HG03025 (cell line): Measurements from ENCODE around the gene RIPOR2.

Source experiments
- ATAC-seq: cut with Tn5 transposase; IDR thresholded peaks from one replicate; pipeline ENCODE4 v1.9.1; 2021; ENCODE audit warnings: mild to moderate bottlenecking, moderate library complexity; ENCODE audit not compliant: unreplicated experiment, low FRiP score

RIPOR2 gene

GRCh38 chr6:24856901-24857670, 78.7 kb downstream of the RIPOR2 start:
- no peak for ATAC-seq

DNA sequence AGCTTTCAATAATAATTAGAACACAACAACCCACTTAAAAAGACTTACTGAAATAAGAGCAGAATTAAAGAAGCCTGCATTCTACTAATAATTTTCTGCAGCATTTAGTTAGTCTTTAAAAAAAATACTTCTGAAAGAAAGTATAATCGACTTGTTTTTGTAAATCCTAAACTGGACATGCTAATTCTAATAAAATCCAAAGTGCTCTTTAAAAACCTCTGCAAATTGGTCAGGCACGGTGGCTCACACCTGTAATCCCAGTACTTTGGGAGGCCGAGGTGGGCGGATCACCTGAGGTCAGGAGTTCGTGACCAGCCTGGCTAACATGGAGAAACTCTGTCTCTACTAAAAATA, 79.5 kb downstream of the RIPOR2 start:
- no peak for ATAC-seq

DNA sequence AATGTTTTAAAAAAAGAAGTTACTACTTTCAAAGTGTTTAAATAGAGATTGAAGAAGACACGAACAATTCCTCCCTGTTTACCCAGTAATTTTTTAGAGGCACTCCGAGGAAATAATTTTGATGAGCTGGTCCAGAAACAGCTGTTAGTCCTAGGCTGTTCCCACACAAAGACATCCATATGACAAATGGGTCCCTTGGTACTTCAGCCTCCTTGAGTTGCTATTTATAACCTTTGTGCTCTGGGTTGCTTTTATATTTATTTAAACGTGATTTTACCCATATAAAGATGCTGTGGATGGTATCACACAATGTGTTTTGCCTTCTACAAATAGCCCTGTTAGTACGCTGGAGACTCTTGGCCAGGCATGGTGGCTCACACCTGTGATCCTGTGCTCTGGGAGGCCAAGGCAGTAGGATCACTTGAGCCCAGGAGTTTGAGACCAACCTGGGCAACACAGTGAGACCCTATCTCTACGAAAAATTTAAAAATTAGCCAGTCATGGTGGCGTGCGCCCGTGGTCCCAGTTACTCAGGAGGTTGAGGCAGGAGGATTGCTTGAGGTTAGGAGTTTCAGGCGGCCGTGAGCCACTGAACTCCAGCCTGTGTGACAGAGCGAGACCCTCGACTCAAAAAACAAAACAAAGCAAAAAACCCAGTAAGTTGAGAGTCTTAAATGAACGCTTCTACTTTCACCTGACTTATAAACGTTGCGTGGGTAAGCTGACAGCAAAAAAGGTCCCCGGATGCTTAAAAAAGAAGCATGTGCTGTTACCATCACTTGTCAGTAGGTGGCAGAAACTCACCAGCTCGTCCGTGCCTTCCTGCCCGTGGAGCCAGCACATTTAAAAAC, 80.1 kb downstream of the RIPOR2 start:
- ATAC-seq: no peak

GRCh38 chr6:24854077-24854666, 81.6 kb downstream of the RIPOR2 start:
- no peak for ATAC-seq

DNA sequence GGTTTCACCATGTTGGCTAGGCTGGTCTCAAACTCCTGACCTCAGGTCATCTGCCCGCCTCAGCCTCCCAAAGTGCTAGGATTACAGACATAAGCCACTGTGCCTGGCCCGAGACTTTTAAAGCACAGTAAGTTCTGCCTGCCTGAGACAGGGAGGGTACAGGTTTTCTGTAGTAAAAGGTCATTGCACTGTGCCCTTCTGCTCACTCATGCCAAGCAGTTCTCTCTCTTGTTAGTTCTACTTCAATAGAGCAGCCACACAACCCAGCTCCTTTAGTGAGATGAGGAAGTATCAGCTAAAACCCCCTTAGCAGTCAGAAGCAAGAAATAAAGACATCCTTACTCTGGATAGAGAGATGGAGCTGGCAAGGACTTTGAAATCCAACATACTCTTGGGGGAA, 84.7 kb downstream of the RIPOR2 start:
- no peak for ATAC-seq

DNA sequence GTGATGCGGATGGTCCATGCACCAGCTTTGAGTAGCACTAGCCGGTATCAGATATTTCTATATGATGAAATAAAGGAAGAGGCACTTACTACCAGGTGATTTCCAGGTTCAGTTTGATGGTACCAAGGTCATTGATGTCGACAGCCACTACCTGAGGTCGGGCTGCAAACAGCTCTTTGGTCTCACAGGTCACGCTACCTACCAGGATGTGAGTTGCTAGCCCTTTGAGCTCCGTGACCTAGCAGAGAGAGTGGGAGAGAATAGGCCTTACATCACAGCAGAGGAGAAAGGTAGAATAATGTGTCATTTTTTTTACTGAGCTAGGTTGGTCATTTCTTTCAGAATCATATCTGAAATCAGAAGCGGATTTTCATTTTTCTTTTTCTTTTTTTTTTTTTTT, 86.0 kb downstream of the RIPOR2 start:
- ATAC-seq: no peak

DNA sequence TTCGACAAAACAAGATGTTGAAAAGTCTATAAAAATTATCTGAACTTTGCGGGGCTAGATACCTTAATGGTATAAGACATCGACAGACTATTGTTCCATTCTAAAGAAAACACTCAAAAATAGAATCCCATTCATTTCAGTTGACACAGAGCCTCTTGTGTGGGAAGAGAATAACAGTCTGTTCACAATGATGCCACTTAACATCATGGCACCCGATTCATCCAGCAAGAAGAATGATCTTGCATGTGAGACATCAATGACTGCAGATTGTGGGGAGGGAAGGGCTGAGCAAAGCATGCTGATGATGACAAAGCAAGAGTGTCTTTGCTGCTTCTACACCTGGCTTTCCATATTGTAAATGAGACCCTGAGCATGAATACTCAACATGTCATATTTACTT, 87.3 kb downstream of the RIPOR2 start:
- ATAC-seq: no peak

DNA sequence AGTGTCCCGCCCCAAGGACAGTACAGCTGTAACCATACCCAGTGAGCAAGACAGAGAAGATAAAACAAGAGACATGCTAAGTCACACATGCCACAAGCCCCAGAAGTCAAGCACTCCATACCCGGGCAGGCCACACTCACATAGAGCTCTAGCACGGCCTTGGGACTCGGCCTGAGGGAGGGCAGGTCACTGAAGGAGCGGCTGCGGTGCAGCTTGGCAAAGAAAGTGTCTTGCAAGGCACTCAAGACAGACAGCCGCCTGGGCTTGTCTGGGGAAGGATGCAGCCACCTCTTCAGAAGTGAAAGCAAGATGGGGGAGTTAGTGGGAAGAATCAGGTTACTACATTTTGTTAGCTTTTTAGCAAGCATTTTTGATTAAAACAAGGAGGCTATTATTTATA, 88.4 kb downstream of the RIPOR2 start:
- no peak for ATAC-seq

- no peak for ATAC-seq
Observed at GRCh38 chr6:24845578-24845977, 90.2 kb downstream of the RIPOR2 start.

GRCh38 chr6:24844903-24845302, 90.9 kb downstream of the RIPOR2 start:
- no peak for ATAC-seq

DNA sequence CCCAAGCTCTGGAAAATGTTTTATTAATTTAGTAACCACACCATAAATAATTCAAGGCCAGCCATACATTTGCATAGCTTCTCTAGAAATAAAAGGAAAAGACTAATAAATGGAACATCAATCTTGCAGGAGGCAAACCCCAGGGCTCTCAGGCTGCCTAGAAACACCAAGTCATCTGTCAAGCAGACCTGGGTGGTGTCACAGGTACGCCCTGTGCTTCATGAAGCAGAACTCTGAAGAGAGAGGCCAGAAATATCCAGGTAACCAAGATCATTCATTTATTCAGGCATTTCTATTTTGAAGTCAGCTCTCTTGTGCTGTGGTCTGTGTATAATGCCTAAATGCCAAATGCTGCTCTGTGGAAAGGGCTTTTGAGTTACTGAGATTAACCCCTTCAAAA, 91.7 kb downstream of the RIPOR2 start:
- no peak for ATAC-seq

DNA sequence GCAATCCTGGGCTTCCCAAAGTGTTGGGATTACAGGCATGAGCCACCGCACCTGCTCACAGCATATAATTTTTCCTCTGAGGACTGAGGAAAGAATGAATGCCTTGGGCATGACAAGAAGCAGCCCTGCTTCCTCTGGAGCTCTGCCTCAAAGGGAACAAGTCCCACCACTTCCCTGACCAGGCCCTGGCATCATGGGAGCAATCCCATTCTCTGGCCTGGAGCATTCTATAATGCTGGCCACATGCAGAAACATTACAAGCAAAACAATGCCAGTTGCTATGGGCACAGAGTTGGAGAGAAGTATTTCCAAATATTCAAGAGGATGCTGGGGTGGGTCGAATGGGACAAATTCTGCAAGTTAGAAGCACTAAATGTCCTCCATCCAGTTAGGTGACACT, 95.6 kb downstream of the RIPOR2 start:
- ATAC-seq: no peak

DNA sequence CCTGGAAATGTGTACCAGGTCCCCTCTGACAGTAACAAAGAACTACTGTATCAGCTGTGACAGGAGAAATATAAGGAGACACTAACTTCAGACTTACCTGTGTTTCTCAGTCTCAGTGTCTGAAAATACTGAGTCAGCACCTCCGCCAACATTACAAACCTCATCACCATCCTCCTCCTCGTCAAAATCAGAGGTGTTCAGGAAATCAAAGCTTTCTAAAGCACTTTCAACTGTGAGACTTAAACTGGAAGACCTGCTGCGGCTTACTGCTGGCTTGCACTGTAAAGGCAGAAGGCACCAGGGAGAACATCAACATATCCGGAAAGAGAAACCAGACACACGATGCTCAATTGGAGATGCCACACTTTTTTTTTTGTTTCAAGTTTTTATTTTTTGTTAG, 96.8 kb downstream of the RIPOR2 start:
- ATAC-seq: no peak

GRCh38 chr6:24838081-24838480, 97.7 kb downstream of the RIPOR2 start:
- no peak for ATAC-seq

GRCh38 chr6:24836109-24836508, 99.7 kb downstream of the RIPOR2 start:
- ATAC-seq: no peak

DNA sequence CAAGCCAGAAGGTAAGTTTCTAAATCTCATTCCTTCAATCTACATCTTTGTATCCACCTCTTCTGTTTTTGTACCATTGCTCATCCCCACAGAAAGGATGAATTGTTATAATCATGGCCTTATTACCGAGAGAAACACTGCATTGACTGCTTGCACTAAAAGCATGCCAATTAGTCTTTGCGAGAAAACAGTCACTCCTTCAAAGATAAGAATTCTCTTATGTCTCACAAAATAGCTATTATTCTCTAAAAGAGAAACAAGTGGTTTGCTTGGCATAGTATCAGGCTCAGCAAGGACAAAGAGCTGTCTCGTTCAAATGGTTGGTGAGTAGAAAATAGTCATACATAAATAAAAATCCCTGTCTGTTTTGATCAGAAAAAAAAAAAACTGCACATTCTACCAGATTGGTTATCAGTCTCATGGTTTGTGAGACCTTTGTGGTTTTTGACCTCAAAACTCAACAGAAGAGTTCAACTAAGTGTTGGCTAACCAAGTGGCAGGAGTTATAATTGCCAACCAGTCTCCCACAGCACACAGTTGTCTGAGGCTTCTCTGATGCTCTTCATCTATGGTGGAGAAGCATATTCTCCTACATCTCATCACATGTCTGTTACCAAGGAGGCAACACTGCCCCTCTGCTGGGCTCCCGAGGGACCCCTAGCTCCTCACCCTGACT, 101.9 kb downstream of the RIPOR2 start:
- ATAC-seq: no peak

DNA sequence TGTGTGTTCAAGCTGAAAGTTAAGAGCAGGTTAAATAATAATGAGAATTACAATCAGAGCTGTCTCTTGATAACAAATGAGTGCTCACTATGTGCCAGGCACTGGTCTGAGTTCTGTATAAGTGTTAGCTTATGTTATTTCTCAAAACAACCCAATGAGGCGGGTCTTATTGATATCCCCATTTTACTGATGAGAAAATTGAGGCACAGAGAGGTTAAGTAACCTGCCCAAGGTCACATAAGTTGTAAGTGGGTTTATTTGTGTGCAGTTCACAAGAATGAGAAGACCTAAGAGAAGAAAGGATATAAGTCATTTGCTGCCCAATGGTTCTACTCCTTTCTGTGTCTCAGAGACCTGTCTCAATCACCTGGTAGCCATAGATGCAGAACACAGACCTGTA, 103.0 kb downstream of the RIPOR2 start:
- no peak for ATAC-seq

DNA sequence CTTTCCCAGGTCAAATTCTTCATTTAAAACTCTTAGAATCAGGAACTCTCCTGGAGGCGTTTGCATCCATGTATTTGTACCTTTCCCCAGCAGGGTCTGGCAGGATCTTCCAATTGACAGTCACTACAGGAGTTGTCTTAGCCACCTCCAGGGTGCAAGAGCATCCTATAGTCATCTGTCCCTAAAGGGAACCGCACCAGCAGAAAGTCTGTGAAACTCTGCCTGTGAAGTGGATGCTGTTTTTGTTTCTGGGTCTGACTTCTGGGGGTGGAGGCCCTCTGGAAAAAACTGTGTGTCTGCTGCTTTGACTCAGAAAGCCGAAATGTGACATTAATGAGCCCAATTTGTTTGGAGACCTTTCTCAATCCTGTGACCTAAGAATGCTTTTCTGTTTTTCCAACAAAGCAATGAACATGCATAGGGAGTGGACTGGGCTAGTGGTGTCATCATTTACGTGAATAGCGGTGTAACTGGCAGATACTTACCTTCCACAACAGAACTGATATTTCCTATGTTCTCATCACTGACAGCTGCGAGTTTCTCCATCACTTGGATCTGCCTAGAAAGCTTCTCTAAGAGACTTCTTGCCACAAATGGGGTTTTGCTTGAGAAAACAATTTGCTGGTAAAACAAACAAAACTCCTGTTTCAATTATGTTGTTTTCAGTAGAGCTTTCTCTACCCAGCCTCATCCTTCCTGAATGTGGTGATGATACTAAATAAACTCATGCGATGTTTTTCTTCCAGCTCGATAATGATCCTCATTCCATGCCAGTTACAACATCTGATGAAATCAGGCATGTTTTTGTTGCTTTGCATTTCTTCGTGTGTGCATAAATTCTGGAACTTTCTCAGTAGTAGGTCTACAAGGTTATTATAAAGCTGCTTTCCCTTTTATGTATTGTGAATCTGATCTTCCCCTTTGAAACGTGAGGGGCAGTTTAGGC, 103.7 kb downstream of the RIPOR2 start:
- no peak for ATAC-seq

DNA sequence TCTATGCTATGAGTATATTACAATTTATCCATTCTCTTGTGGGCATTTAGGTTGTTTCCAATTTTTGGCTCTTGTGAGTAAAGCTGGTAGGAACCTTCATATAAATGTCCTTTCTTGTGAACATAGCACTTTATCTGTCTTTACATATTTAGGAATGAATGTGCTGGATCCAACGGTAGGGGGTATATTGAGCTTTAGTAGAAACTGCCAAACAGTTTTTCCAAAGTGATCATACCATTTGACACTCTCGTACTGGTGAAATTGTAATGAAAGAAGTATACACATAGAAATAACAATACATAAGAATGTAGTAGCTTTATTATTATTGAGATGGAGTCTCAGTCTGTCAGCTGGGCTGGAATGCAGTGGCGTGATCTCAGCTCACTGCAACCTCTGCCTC, 106.1 kb downstream of the RIPOR2 start:
- no peak for ATAC-seq

GRCh38 chr6:24827970-24828369, 107.8 kb downstream of the RIPOR2 start:
- ATAC-seq: no peak
